OCI-LY3 (cell line): ENCODE results near the gene RBM19.

Source experiments
- H2AFZ ChIP-seq: fragments of 200-600, 300-600 bp; shearing (Covaris generic); 2 replicates; pipeline ENCODE4 v1.6.0; 2014; ENCODE audit warnings: antibody characterized with exemption, low read depth, low read length
- H3K27ac ChIP-seq: fragments of 200-600, 300-600 bp; sonication (generic); 2 replicates; pipeline ENCODE4 v1.5.1; 2014; ENCODE audit warnings: mild to moderate bottlenecking, low read length, moderate library complexity, mixed read lengths
- H3K27me3 ChIP-seq: fragments of 200-600, 300-600 bp; sonication (generic); 2 replicates; pipeline ENCODE4 v1.6.1; 2014; ENCODE audit warnings: low read depth, low read length, mixed read lengths
- H3K36me3 ChIP-seq: fragments of 200-600, 300-600 bp; sonication (generic); replicated peaks from 2 replicates; pipeline ENCODE3; 2014; ENCODE audit warnings: low read depth, low read length, mixed read lengths
- H3K4me1 ChIP-seq: fragments of 300-600, 200-600 bp; sonication (generic); 2 replicates; pipeline ENCODE4 v1.6.1; 2014; ENCODE audit warnings: low read length, mixed read lengths
- H3K4me2 ChIP-seq: fragments of 200-600, 300-600 bp; sonication (generic); 2 replicates; pipeline ENCODE4 v1.6.1; 2014; ENCODE audit warnings: low read length, mixed read lengths
- H3K4me3 ChIP-seq: fragments of 300-600, 200-600 bp; sonication (generic); 2 replicates; pipeline ENCODE4 v1.5.1; 2014; ENCODE audit warnings: antibody characterized with exemption, mild to moderate bottlenecking, low read length, moderate library complexity
- H3K79me2 ChIP-seq: fragments of 300-600, 200-600 bp; shearing (Covaris generic); 2 replicates; pipeline ENCODE4 v1.6.1; 2014; ENCODE audit warnings: mild to moderate bottlenecking, low read length, mixed read lengths
- H3K9ac ChIP-seq: fragments of 300-600, 200-600 bp; shearing (Covaris generic); 2 replicates; pipeline ENCODE4 v1.6.0; 2014; ENCODE audit warnings: mild to moderate bottlenecking, low read length, moderate library complexity
- H3K9me3 ChIP-seq: fragments of 200-600, 300-600 bp; shearing (Covaris generic); 2 replicates; pipeline ENCODE4 v1.6.1; 2014; ENCODE audit warnings: low read length, mixed read lengths; ENCODE audit not compliant: insufficient read depth
- H4K20me1 ChIP-seq: fragments of 200-600, 300-600 bp; sonication (generic); 2 replicates; pipeline ENCODE4 v1.6.1; 2016; ENCODE audit warnings: low read length, mixed read lengths; ENCODE audit not compliant: insufficient read depth
- CTCF ChIP-seq: fragments of 200-600, 300-600 bp; sonication (generic); IDR thresholded peaks from 2 replicates; pipeline ENCODE4 v1.5.1; 2014; ENCODE audit warnings: antibody characterized with exemption, low read length, low read depth
- EZH2phosphoT487 ChIP-seq: fragments of 200-600 bp; shearing (Covaris generic); IDR thresholded peaks from 2 replicates; pipeline ENCODE4 v1.6.1; 2018; ENCODE audit warnings: antibody characterized with exemption, mixed run types, low read depth

The RBM19 gene

DNA sequence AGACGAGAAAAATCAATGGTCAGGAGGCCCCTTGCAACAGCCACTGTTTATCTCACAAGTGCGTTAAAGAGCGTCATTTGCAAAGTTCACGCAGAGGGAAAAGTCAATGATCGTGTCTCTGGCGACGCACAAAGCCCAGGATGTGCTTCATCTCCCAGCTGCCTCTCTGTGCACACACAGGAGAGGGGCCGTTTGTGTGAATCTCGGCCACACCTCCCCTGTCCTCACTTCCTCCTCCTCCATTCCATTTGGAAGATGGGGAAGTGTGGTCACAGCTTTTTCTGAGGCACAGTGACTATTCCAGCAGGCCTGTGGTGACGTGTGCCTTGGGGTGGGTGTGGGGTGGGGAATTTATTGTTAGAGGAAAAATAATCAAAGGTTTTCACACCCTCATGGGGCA, 90.4 kb downstream of the RBM19 start:
- no peak overlapping the region for H3K4me3 ChIP-seq
- TF ChIP-seq EZH2phosphoT487 (no peak), CTCF (no peak)
- no peak overlapping the region for H2AFZ ChIP-seq
- no peaks in the 10 kb centered on the region for H3K27me3 ChIP-seq
- peaks cover 3% of the 10 kb centered on the region for H3K36me3 ChIP-seq
- no peaks in the 10 kb centered on the region for H3K4me1 ChIP-seq
- no peak overlapping the region for H3K27ac ChIP-seq
- H3K79me2 ChIP-seq, result no peaks in the 10 kb centered on the region
- no peaks in the 10 kb centered on the region for H3K9me3 ChIP-seq
- H3K9ac ChIP-seq, result no peak overlapping the region
- no peaks in the 10 kb centered on the region for H4K20me1 ChIP-seq
- no peak overlapping the region for H3K4me2 ChIP-seq

GRCh38 chr12:113874999-113875561, 91.0 kb downstream of the RBM19 start:
- Histone ChIP-seq H3K4me2 (no peak overlapping the region), H3K4me3 (no peak overlapping the region), H3K9ac (no peak overlapping the region), H3K4me1 (no peaks in the 10 kb centered on the region), H3K79me2 (no peaks in the 10 kb centered on the region), H3K36me3 (peaks cover 3% of the 10 kb centered on the region), H3K9me3 (no peaks in the 10 kb centered on the region), H2AFZ (no peak overlapping the region), H4K20me1 (no peaks in the 10 kb centered on the region), H3K27me3 (no peaks in the 10 kb centered on the region), H3K27ac (no peak overlapping the region)
- TF ChIP-seq EZH2phosphoT487 (no peak), CTCF (no peak)

DNA sequence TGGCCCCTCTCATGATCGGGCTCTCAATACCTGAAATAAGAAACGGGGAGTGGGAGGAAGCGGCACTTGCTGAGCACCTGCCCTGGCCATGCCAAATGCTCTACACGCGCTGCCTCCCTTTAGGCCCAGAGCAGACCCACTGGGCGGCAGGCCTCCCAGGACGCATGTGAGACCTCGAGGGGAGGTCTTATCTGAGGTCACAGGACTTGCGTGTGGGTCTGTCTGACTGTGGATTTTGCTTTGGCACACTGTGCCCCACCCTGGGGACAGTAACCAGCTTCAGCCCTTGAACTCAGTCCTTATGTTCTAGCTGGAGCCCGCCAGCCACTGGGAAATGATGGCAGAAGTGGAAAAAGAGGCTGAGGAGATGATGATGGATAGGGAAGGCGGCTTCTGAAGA, 91.8 kb downstream of the RBM19 start:
- no peak for TF ChIP-seq CTCF
- no peak for TF ChIP-seq EZH2phosphoT487
- no peaks in the 10 kb centered on the region for H3K9me3 ChIP-seq
- no peak overlapping the region for H3K27ac ChIP-seq
- H3K79me2 ChIP-seq, result no peaks in the 10 kb centered on the region
- H3K4me2 ChIP-seq, result no peak overlapping the region
- no peak overlapping the region for H2AFZ ChIP-seq
- H3K36me3 ChIP-seq, result peaks cover 3% of the 10 kb centered on the region
- H3K4me1 ChIP-seq, result no peaks in the 10 kb centered on the region
- no peak overlapping the region for H3K4me3 ChIP-seq
- H3K27me3 ChIP-seq, result no peaks in the 10 kb centered on the region
- H4K20me1 ChIP-seq, result no peaks in the 10 kb centered on the region
- H3K9ac ChIP-seq, result no peak overlapping the region

- Histone ChIP-seq H3K4me1 (no peaks in the 10 kb centered on the region), H3K36me3 (peaks cover 3% of the 10 kb centered on the region), H3K4me2 (no peak overlapping the region), H3K27ac (no peak overlapping the region), H3K79me2 (no peaks in the 10 kb centered on the region), H4K20me1 (no peaks in the 10 kb centered on the region), H2AFZ (no peak overlapping the region), H3K4me3 (no peak overlapping the region), H3K9ac (no peak overlapping the region), H3K9me3 (no peaks in the 10 kb centered on the region), H3K27me3 (no peaks in the 10 kb centered on the region)
- TF ChIP-seq EZH2phosphoT487 (no peak), CTCF (no peak)
Measured at GRCh38 chr12:113873740-113874139, 92.4 kb downstream of the RBM19 start.
